Astrocyte (in vitro differentiated cells and primary cell): ENCODE measurements around the gene APLP1. TPM values are rescaled to one million over a fixed set of nuclear protein-coding genes. Genes with fewer than 3 reads are reported as not detected.

Experiments
- DNase-seq: peaks from one replicate; pipeline ENCODE4 v3.0.0-alpha.2; 2010; ENCODE audit warnings: low read depth
- FAIRE-seq: peaks from 2 replicates; lab custom pipeline; 2011; peaks lifted over from hg19 to GRCh38; lab: Jason Lieb, UNC
- H2AFZ ChIP-seq: 2 replicates; pipeline ENCODE4 v1.6.0; 2012; ENCODE audit warnings: low read depth, low read length, inconsistent platforms
- H3K27ac ChIP-seq: 2 replicates; pipeline ENCODE4 v1.5.1; 2011; ENCODE audit warnings: low read depth, low read length, inconsistent platforms
- H3K27me3 ChIP-seq: 2 replicates; pipeline ENCODE4 v1.6.0; 2011; ENCODE audit warnings: low read length, inconsistent platforms; ENCODE audit not compliant: insufficient read depth
- H3K36me3 ChIP-seq: 2 replicates; pipeline ENCODE4 v1.5.1; 2011; ENCODE audit warnings: low read length, inconsistent platforms; ENCODE audit not compliant: insufficient read depth
- H3K4me1 ChIP-seq: 2 replicates; pipeline ENCODE4 v1.5.1; 2011; ENCODE audit warnings: low read length, inconsistent platforms; ENCODE audit not compliant: insufficient read depth
- H3K4me2 ChIP-seq: 2 replicates; pipeline ENCODE4 v1.6.0; 2012; ENCODE audit warnings: low read length, inconsistent platforms
- H3K4me3 ChIP-seq: 2 replicates; pipeline ENCODE4 v1.5.1; 2011; ENCODE audit warnings: low read depth, mild to moderate bottlenecking, low read length, inconsistent platforms; ENCODE audit not compliant: insufficient read depth
- H3K79me2 ChIP-seq: 2 replicates; pipeline ENCODE4 v1.6.0; 2012; ENCODE audit warnings: mild to moderate bottlenecking, low read length, inconsistent platforms; ENCODE audit not compliant: insufficient read depth
- H3K9ac ChIP-seq: 2 replicates; pipeline ENCODE4 v1.6.0; 2012; ENCODE audit warnings: mild to moderate bottlenecking, low read length, inconsistent platforms
- H3K9me3 ChIP-seq: 2 replicates; pipeline ENCODE4 v1.5.1; 2012; ENCODE audit warnings: low read depth, mild to moderate bottlenecking, low read length, inconsistent platforms; ENCODE audit not compliant: insufficient read depth
- H4K20me1 ChIP-seq: 2 replicates; pipeline ENCODE4 v1.6.0; 2012; ENCODE audit warnings: low read length, inconsistent platforms; ENCODE audit not compliant: insufficient read depth
- H3K27ac Mint-ChIP-seq: one replicate; pipeline ENCODE4 v1.8.0; 2021; ENCODE audit warnings: mild to moderate bottlenecking, mixed read lengths; ENCODE audit not compliant: unreplicated experiment
- H3K27me3 Mint-ChIP-seq: one replicate; pipeline ENCODE4 v1.8.0; 2021; ENCODE audit warnings: low read depth, mixed read lengths; ENCODE audit not compliant: unreplicated experiment
- H3K36me3 Mint-ChIP-seq: one replicate; pipeline ENCODE4 v1.8.0; 2021; ENCODE audit warnings: low read depth, mixed read lengths; ENCODE audit not compliant: unreplicated experiment
- H3K4me1 Mint-ChIP-seq: one replicate; pipeline ENCODE4 v1.8.0; 2021; ENCODE audit warnings: low read depth, mixed read lengths; ENCODE audit not compliant: unreplicated experiment
- H3K4me3 Mint-ChIP-seq: one replicate; pipeline ENCODE4 v1.8.0; 2021; ENCODE audit warnings: mild to moderate bottlenecking, moderate library complexity, mixed read lengths; ENCODE audit not compliant: unreplicated experiment
- H3K9me3 Mint-ChIP-seq: one replicate; pipeline ENCODE4 v1.8.0; 2021; ENCODE audit warnings: mild to moderate bottlenecking, mixed read lengths; ENCODE audit not compliant: unreplicated experiment
- CTCF ChIP-seq: IDR thresholded peaks from 2 replicates; pipeline ENCODE4 v1.5.1; 2011; ENCODE audit warnings: low read depth, mild to moderate bottlenecking, inconsistent platforms, low read length, moderate library complexity; ENCODE audit not compliant: insufficient read depth
- EZH2 ChIP-seq: IDR thresholded peaks from 2 replicates; pipeline ENCODE4 v1.6.1; 2012; ENCODE audit warnings: mild to moderate bottlenecking, low read length, inconsistent platforms; ENCODE audit not compliant: insufficient read depth
- total RNA-seq: library from RNA; stranded (reverse); gene quantifications from 2 replicates; pipeline ENCODE4 v1.2.1, GENCODE V29; 2021

Gene APLP1
- total RNA-seq, 1 donor from 2014 or later: 69.4 TPM

DNA sequence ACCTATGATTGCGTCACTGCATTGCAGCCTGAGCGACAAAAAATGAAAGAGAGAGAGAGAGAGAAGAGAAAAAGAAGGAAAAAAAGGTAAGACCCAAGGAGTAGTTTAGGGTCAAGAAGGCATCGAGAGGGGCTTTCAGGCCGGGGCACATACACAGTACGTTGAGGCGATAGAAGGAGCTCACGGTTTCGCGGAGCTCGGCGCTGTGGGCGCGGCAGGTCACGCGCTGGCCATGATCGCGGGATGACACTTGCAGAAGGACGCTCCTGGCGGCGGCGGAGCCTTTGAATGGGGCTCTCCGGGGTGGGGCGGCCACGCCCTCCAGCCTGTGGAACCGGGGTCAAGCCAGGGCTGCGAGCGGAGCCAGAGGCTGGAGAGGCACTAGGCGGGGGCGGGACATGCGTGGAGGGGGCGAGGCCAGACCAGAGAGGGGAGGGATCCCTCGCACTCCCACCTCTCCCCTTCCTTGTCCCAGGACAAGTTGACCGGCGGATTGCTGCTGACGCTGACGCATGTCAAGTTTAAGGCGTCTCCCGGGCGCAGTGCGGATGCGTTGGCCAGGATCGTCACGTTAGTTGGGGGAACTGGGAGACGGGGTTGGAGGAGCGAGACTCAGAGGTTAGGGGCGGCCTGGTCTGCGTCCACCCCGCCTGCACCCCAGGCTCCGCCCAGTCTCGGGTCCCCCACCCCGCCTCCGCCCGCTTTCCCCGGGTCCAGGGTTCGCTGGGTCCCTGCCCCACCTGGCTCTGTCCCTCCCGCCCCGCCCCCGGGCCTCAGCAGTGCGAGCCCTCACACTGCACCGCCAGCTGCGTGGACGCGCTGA lies 22.9 kb upstream of the APLP1 start:
- Histone ChIP-seq H3K36me3 (no peaks in the 10 kb centered on the region), H3K4me3 (no peak overlapping the region), H2AFZ (peak overlapping the region; percentile 24), H3K4me2 (peak overlapping the region; percentile 50), H3K4me1 (no peaks in the 10 kb centered on the region), H3K79me2 (no peaks in the 10 kb centered on the region), H3K9me3 (peaks cover 3% of the 10 kb centered on the region), H3K9ac (no peak overlapping the region), H3K27me3 (peaks cover 28% of the 10 kb centered on the region), H4K20me1 (no peaks in the 10 kb centered on the region), H3K27ac (no peak overlapping the region)
- DNase-seq (no peak), FAIRE-seq (no peak)
- no peaks in the 10 kb centered on the region for H3K36me3 Mint-ChIP-seq
- peaks cover 28% of the 10 kb centered on the region for H3K9me3 Mint-ChIP-seq
- H3K4me1 Mint-ChIP-seq: peaks cover 12% of the 10 kb centered on the region
- no peak overlapping the region for H3K27ac Mint-ChIP-seq
- no peak for TF ChIP-seq EZH2
- TF ChIP-seq CTCF: no peak
- peaks cover 80% of the 10 kb centered on the region for H3K27me3 Mint-ChIP-seq
- peak overlapping the region; percentile 72 for H3K4me3 Mint-ChIP-seq

GRCh38 chr19:35846038-35846668 lies 22.2 kb upstream of the APLP1 start:
- Histone ChIP-seq H3K9ac (no peak overlapping the region), H2AFZ (no peak overlapping the region), H3K4me1 (no peaks in the 10 kb centered on the region), H3K9me3 (peaks cover 3% of the 10 kb centered on the region), H3K4me3 (no peak overlapping the region), H3K36me3 (no peaks in the 10 kb centered on the region), H3K27me3 (peaks cover 30% of the 10 kb centered on the region), H3K27ac (no peak overlapping the region), H4K20me1 (no peaks in the 10 kb centered on the region), H3K4me2 (no peak overlapping the region), H3K79me2 (no peaks in the 10 kb centered on the region)
- DNase-seq (no peak), FAIRE-seq (no peak)
- TF ChIP-seq CTCF: no peak
- peak; percentile 80 for TF ChIP-seq EZH2
- Mint-ChIP-seq H3K27me3 (peaks cover 82% of the 10 kb centered on the region), H3K9me3 (peaks cover 28% of the 10 kb centered on the region), H3K36me3 (no peaks in the 10 kb centered on the region), H3K27ac (peak overlapping the region; percentile 6), H3K4me3 (peak overlapping the region; percentile 67), H3K4me1 (peaks cover 12% of the 10 kb centered on the region)

DNA sequence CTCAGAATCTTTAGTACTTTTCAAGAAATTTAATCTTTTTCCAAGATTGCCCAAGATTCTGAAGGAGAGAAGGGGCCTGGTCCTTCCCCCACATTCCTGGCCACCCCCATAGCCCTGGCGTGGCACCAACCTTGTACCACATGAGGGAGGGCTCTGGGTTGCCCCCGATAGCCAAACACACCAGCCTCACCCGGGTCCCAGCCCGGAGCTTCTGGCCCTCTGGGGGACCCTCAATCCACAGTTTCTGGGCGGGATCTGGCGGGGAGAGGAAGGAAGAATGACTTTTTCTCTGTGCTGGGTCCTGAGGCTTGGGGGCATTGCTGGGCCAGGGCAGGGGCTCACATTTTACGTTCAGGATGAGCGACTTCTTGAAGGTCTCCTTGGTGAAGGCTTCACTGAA lies 20.5 kb upstream of the APLP1 start:
- Histone ChIP-seq H3K27ac (no peak overlapping the region), H3K4me2 (no peak overlapping the region), H3K4me1 (no peaks in the 10 kb centered on the region), H3K79me2 (no peaks in the 10 kb centered on the region), H4K20me1 (no peaks in the 10 kb centered on the region), H3K36me3 (no peaks in the 10 kb centered on the region), H3K9me3 (peaks cover 3% of the 10 kb centered on the region), H3K27me3 (peaks cover 36% of the 10 kb centered on the region), H3K4me3 (no peak overlapping the region), H3K9ac (no peak overlapping the region), H2AFZ (no peak overlapping the region)
- H3K27ac Mint-ChIP-seq: no peak overlapping the region
- FAIRE-seq (no peak), DNase-seq (no peak)
- no peak overlapping the region for H3K4me3 Mint-ChIP-seq
- H3K36me3 Mint-ChIP-seq: no peaks in the 10 kb centered on the region
- TF ChIP-seq CTCF (no peak), EZH2 (no peak)
- H3K9me3 Mint-ChIP-seq: peaks cover 11% of the 10 kb centered on the region
- peaks cover 12% of the 10 kb centered on the region for H3K4me1 Mint-ChIP-seq
- peaks cover 80% of the 10 kb centered on the region for H3K27me3 Mint-ChIP-seq
